SK-MEL-5 (cell line): ENCODE results near the gene SH2D4B. TPM values are rescaled to one million over a fixed set of nuclear protein-coding genes. Genes with fewer than 3 reads are reported as not detected.
A peak's percentile ranks its signal among the peaks of the same experiment; 100 is the strongest.

Experiments used
- DNase-seq: peaks from one replicate; pipeline ENCODE4 v3.0.0-alpha.2; 2016; ENCODE audit warnings: low read depth, low spot score
- in situ Hi-C: cut with HindIII; loops from 2 replicates; pipeline ENCODE4 v1.10.0; 2016; ENCODE audit warnings: low sequenced_read_pairs, high pct_unique_total_duplicates, low pct_unique_long_range_greater_than_20kb
- total RNA-seq: library from RNA; depleted of rRNA; stranded (reverse); fragments of >200 nt; shearing (Covaris generic); gene quantifications from 2 replicates; pipeline ENCODE4 v1.2.3, GENCODE V29; 2014

Gene SH2D4B
- total RNA-seq, 1 experiment from 2014 or later: 0.11 TPM

GRCh38 chr10:80502621-80503583, 34.8 kb upstream of the SH2D4B start:
- no peak for DNase-seq
- in situ Hi-C loops: no loop called here

- no peak for DNase-seq
- in situ Hi-C loops: no loop called here
These were observed 34.0 kb upstream of the SH2D4B start for GRCh38 chr10:80503584-80504157.

GRCh38 chr10:80504158-80504811, 33.4 kb upstream of the SH2D4B start:
- in situ Hi-C loops: no loop called here
- no peak for DNase-seq

GRCh38 chr10:80504897-80505465, 32.7 kb upstream of the SH2D4B start:
- in situ Hi-C loops: no loop called here

GRCh38 chr10:80506189-80506575, 31.5 kb upstream of the SH2D4B start:
- in situ Hi-C loops: no loop called here

More at GRCh38 chr10:80504897-80505465, 32.7 kb upstream of the SH2D4B start:
- DNase-seq: no peak

GRCh38 chr10:80506836-80507487, 30.7 kb upstream of the SH2D4B start:
- in situ Hi-C loops: no loop called here
- DNase-seq: no peak

More at GRCh38 chr10:80506189-80506575, 31.5 kb upstream of the SH2D4B start:
- no peak for DNase-seq

GRCh38 chr10:80509108-80509402, 28.6 kb upstream of the SH2D4B start:
- in situ Hi-C loops: no loop called here
- DNase-seq: no peak

GRCh38 chr10:80509403-80510161, 28.1 kb upstream of the SH2D4B start:
- DNase-seq: peak; percentile 80
- in situ Hi-C loops: no loop called here

- no peak for DNase-seq
- in situ Hi-C loops: no loop called here
These were observed 25.6 kb upstream of the SH2D4B start for GRCh38 chr10:80512031-80512526.

- no peak for DNase-seq
- in situ Hi-C loops: no loop called here
These were observed 24.6 kb upstream of the SH2D4B start for GRCh38 chr10:80513106-80513505.

- DNase-seq: no peak
- in situ Hi-C loops: no loop called here
These were observed 22.2 kb upstream of the SH2D4B start for GRCh38 chr10:80515511-80515910.

- DNase-seq: no peak
- in situ Hi-C loops: no loop called here
These were observed 21.8 kb upstream of the SH2D4B start for GRCh38 chr10:80515941-80516340.

- no peak for DNase-seq
- in situ Hi-C loops: no loop called here
These were observed 21.1 kb upstream of the SH2D4B start for GRCh38 chr10:80516506-80517075.

GRCh38 chr10:80517416-80518142, 20.1 kb upstream of the SH2D4B start:
- in situ Hi-C loops: no loop called here
- DNase-seq: no peak

- no peak for DNase-seq
- in situ Hi-C loops: no loop called here
These were observed 19.4 kb upstream of the SH2D4B start for GRCh38 chr10:80518143-80518806.
